Coronary artery (tissue), 2 donors: ENCODE results near the gene KRTAP10-3.
"Not testable (repeated sequence)": the region's sequence is repeated elsewhere in the genome, so short reads cannot be mapped to it uniquely, and the experiment has no call there.

Experiments
- DNase-seq: peaks from one replicate; pipeline ENCODE4 v3.0.0-alpha.2; 2017; ENCODE audit warnings: low spot score
- H3K27ac ChIP-seq, 2 donors: fragments of 200-600 bp; sonication (generic); one replicate each; pipeline ENCODE4 v1.5.1; 2016 to 2019
- H3K4me3 ChIP-seq: fragments of 200-600 bp; sonication (generic); 2 replicates; pipeline ENCODE4 v1.5.1; 2016; ENCODE audit warnings: mild to moderate bottlenecking, moderate library complexity
- CTCF ChIP-seq: fragments of 200-600 bp; sonication (generic); IDR thresholded peaks from one replicate; pipeline ENCODE4 v1.5.1; 2019; ENCODE audit warnings: antibody characterized with exemption

KRTAP10-3 gene

GRCh38 chr21:44552681-44553080, 5.9 kb downstream of the KRTAP10-3 start:
- DNase-seq = peak; percentile 35
- no peak overlapping the region for H3K4me3 ChIP-seq

GRCh38 chr21:44552136-44552535, 6.5 kb downstream of the KRTAP10-3 start:
- H3K27ac ChIP-seq = no peak overlapping the region
- DNase-seq = no peak
- no peak overlapping the region for H3K4me3 ChIP-seq
- TF ChIP-seq CTCF = no peak

More at GRCh38 chr21:44552681-44553080, 5.9 kb downstream of the KRTAP10-3 start:
- no peak for TF ChIP-seq CTCF
- H3K27ac ChIP-seq = no peak overlapping the region

DNA sequence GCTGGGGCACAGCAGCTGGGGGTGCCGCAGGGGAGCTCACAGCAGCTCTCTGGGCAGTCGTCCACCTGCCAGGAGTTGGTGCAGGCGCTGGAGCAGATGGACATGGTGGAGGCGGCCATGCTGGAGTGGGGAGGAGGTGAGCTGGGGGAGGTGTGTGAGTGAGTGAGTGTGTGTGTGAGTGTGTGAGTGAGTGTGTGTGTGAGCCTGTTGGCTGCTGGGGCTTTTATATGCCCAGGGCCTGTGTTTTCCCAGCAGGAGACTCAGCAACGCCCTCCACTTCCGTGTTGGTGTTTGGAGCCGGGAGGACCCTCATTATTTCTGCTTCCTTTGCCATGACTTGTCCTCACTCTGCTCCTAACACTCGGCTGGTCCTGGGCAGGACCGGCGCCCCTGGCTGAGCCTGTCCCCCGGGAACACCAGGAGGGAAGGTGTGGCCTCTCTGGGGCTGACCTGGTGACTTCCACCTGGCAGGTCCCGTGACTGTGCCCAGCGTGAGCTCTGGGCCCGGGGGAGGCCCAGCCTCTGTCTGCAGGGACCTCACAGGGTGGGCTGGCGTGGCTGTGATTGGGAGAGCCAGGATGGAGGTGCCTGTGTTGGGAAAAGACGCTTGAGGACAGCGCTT, 7.1 kb downstream of the KRTAP10-3 start, which contains the start of gene KRTAP10-2:
TSS of gene KRTAP10-2 (minus strand) at position 166 of the 622 bp plus-strand sequence. CDS start at position 119, 47 bp downstream.
- no peak for TF ChIP-seq CTCF
- Histone ChIP-seq H3K27ac (no peak within 1 kb of the TSS), H3K4me3 (no peak within 1 kb of the TSS)
- DNase-seq = peak; percentile 64

- Histone ChIP-seq H3K27ac (no peak overlapping the region), H3K4me3 (no peak overlapping the region)
- DNase-seq = peak; percentile 57
- TF ChIP-seq CTCF = no peak
Observed at GRCh38 chr21:44550807-44551206, 7.8 kb downstream of the KRTAP10-3 start.

GRCh38 chr21:44550285-44550684, 8.3 kb downstream of the KRTAP10-3 start:
- H3K27ac ChIP-seq = not testable (repeated sequence)
- peak; percentile 56 for DNase-seq

DNA sequence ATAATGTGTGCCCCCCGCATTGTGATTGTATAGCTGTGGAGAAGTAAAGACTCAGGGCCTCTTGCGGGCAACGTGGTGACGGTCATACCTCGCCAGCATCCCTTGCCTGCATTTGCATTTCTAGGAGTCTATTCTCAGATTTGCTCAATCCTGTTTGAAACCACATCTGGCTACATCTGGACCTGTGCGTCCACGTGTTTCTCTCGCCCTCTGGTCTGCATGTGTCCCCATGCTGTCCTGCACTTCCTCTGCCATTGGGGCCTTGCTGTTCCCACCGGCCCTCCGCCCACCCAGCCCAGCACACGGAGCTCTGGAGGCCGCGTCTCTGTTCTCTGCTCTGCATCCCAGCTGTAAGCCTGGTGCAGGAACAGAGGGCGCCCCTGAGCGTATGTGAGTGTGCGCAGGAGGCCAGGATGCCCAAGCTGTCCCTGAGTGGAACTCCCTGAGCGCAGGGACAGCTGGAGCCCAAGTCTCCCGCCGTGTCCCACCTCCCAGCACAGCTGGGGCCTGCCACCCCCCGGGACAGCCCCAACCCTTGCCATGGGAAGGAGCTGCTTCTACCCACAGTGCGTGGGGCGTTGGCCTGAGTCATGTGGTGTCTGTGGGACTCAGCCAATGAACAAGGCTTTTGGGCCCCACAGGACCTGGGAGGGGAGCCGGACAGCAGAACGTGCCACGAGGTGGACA, 8.9 kb downstream of the KRTAP10-3 start:
- DNase-seq = peak; percentile 21
- Histone ChIP-seq H3K27ac (no peak overlapping the region), H3K4me3 (no peak overlapping the region)
- no peak for TF ChIP-seq CTCF

More at GRCh38 chr21:44550285-44550684, 8.3 kb downstream of the KRTAP10-3 start:
- not testable (repeated sequence) for H3K4me3 ChIP-seq

DNA sequence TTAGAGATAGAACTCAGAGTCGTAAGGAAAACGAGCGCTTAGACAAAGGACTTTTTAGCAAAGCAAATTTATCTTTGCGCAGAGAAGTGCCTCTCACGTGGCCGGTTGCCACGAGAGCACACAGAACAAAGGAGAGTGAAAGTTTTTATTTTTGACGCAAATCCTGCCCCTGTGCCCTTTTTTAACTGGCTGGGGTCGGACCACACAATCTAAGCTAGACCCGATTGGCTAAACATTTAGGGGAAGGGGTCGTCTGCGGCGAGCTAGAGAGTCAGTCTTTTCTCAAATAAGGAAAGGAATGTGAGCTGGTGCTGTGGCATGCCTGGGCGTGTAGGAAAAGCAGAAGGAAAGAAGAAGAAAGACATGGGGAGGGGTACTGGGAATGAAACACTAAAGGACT, 9.7 kb downstream of the KRTAP10-3 start:
- TF ChIP-seq CTCF = no peak
- Histone ChIP-seq H3K27ac (no peak overlapping the region), H3K4me3 (no peak overlapping the region)
- peak; percentile 8 for DNase-seq
